DND-41 (cell line): ENCODE data around the gene DHRS3.
"Not testable (repeated sequence)": the region's sequence is repeated elsewhere in the genome, so short reads cannot be mapped to it uniquely, and the experiment has no call there.

ENCODE experiments used
- CTCF ChIP-seq: IDR thresholded peaks from 2 replicates; pipeline ENCODE4 v1.5.1; 2012; ENCODE audit warnings: borderline replicate concordance, low read length, moderate library complexity, mild to moderate bottlenecking; ENCODE audit not compliant: poor library complexity, severe bottlenecking; ENCODE audit errors: extremely low read depth
- EZH2 ChIP-seq: IDR thresholded peaks from 3 replicates; pipeline ENCODE4 v1.6.1; 2012; ENCODE audit warnings: borderline replicate concordance, low read depth, mild to moderate bottlenecking, moderate library complexity, low read length, inconsistent platforms; ENCODE audit not compliant: severe bottlenecking

GRCh38 chr1:12538536-12538935 is 79.5 kb downstream of the DHRS3 start:
- not testable (repeated sequence) for TF ChIP-seq EZH2, CTCF
